ENCODE measurements around the gene IFRD2. TPM values are rescaled to one million over a fixed set of nuclear protein-coding genes. Genes with fewer than 3 reads are reported as not detected.

Gene IFRD2
- total RNA-seq, 1 donor from 2014 or later: 99.1 TPM

Other genes with a start within 250 kb of the IFRD2 start
- gene RBM5, start 203.5 kb downstream of the IFRD2 start, total RNA-seq: 158 and 160 TPM in 2 replicates
- gene SEMA3F, start 137.1 kb downstream of the IFRD2 start, total RNA-seq: 0.51 and 1.6 TPM in 2 replicates
- 1.9 and 4.4 TPM in 2 replicates for gene GNAT1, start 100.8 kb downstream of the IFRD2 start, total RNA-seq
- gene SLC38A3, start 87.2 kb downstream of the IFRD2 start, total RNA-seq: 9.1 and 42.7 TPM in 2 replicates
- gene GNAI2, start 56.2 kb downstream of the IFRD2 start, total RNA-seq: 137 and 138 TPM in 2 replicates
- 8.3 and 14.0 TPM in 2 replicates for gene SEMA3B, start 23.3 kb downstream of the IFRD2 start, total RNA-seq
- gene LSMEM2, start 13.3 kb downstream of the IFRD2 start, total RNA-seq: 0.47 and 2.7 TPM in 2 replicates
- gene HYAL3, start 7.0 kb upstream of the IFRD2 start, total RNA-seq: 2.9 and 7.4 TPM in 2 replicates
- 16.7 and 20.1 TPM in 2 replicates for gene NAA80, start 7.0 kb upstream of the IFRD2 start, total RNA-seq
- gene HYAL1, start 11.1 kb upstream of the IFRD2 start, total RNA-seq: 0.26 and 0.56 TPM in 2 replicates
- 81.0 and 91.1 TPM in 2 replicates for gene HYAL2, start 30.3 kb upstream of the IFRD2 start, total RNA-seq
- gene TUSC2, start 35.8 kb upstream of the IFRD2 start, total RNA-seq: 32.9 and 39.7 TPM in 2 replicates
- gene RASSF1, start 48.4 kb upstream of the IFRD2 start, total RNA-seq: 9.0 and 16.2 TPM in 2 replicates
- 0.19 and 0.47 TPM in 2 replicates for gene ZMYND10, start 53.3 kb upstream of the IFRD2 start, total RNA-seq
- 24.6 and 27.6 TPM in 2 replicates for gene NPRL2, start 58.3 kb upstream of the IFRD2 start, total RNA-seq
- gene CYB561D2, start 58.4 kb upstream of the IFRD2 start, total RNA-seq: 16.7 and 25.2 TPM in 2 replicates
- 61.7 and 69.0 TPM in 2 replicates for gene TMEM115, start 67.1 kb upstream of the IFRD2 start, total RNA-seq
- gene CACNA2D2, start 211.2 kb upstream of the IFRD2 start, total RNA-seq: not detected in 2 replicates